Stimulated activated CD8-positive, alpha-beta memory T cell treated with anti-CD3 and anti-CD28 coated beads, Interleukin-7, amount 100 ng/mL, for 24 hours (primary cell): ENCODE results near the gene ADGRL1.

Experiments used
- DNase-seq: peaks from one replicate; pipeline ENCODE4 v3.0.0-alpha.2; 2020; ENCODE audit warnings: low read depth

The ADGRL1 gene

DNA sequence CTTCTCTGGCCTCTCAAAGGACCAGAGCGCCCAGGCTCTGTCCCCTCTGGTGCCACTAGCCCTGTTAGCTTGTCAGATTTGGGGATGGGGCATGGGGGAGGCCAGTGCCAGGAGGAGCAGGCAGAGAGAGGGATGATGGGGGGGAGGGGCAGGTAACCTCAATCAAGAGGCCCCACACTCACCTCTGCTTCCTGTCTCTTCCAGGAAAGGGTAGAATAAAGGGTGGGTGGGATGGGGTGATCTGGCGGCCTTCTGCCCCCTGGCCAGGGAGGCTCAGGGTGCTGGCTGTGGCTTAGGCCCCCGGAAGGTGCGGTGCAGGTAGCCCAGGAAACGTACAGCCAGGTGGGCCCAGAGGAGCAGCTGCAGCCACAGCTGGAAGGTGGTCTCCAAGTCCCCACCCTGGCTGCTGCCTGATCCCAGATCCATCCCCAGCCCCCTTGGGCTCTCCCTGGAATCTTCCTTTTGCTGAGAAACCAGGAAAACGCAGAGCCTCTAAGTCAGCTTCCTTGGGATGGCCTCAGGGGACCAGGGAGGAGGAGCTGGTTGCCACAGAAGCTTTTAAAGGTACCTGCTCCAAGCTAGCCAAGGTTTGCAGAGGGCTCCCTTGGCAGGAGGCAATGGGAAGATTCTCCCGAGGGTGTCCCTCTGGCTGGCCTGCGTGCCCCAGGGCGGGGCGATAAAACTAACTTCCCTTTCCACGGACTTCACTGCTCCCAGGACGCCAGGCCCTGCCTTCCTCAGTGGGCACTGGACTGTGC, 93.7 kb downstream of the ADGRL1 start:
- DNase-seq = no peak

DNA sequence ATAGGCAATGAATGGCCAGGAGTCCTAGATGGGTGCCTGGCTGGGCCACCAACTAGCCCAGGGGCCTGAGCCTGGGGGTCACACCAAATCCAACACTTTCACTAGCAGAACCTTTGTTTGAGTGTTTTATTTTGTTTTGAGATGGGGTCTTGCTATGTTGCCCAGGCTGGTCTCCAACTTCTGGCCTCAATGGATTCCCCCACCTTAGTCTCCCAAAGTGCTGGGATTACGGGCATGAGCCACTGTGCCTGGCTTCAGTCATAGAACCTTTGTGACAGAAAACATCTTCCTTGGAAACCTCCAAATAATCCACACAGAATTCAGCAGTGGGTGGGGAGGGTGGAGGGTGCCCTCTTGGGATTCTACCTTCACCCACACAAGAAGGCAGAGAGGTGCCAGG, 94.5 kb downstream of the ADGRL1 start:
- no peak for DNase-seq

DNA sequence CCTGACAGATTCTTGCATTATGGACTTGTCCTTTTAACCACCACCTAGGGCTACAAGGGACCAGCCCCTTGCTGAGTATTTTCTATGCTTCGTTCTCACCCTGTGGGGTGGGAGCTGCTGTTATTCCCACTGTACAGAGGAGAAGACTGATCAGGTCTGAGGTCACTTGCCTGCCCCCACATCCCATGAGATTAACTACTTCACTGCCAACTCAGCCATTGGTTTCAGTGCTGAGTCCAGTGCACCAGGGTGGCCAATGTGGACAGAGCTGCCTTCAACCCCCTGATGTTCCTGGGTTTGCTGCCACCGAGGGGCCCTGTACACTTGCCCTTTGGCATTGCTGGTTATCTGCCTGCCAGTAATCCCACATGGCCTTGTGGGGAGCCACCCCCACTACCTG, 95.3 kb downstream of the ADGRL1 start:
- no peak for DNase-seq

DNA sequence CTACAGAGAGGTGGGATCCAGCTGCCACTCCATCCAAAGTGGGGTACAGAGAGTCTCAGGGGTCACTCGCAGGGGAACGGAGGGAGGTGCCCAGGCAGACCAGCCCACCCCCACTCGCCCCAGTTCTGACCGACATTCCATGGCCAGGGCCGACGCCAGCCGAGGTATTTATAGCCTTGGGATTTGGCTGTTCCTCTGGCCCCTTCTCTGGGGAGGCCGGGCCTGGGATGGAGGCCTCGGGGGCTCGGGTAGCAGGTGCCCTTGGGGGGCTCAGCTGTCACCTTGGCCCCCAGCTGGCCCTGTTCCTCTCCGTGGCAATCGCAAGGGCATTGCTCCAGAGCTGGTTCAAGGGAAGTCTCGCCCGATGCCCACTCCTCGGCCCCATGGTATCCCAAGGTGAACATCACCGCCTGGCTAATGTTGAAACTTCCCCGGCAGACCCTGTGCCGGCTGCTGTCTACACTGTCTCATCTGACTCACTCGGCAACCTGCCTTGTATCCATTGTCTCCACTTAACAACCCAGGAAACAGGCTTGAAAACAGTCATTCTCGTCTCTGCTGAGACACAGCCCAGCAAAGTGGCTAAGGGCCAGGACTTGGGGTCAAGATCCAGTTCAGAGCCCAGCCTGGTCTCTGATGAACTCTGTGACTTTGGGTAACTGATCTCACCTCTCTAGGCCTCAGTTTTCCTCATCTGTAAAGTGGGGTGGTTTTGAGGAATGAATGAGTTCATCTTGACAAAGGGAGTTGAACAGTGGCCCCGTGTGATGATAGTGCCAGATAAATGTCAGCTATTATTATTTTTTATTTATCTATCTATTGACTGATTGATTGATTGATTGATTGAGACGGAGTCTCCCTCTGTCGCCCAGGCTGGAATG, 98.1 kb downstream of the ADGRL1 start:
- DNase-seq = no peak

DNA sequence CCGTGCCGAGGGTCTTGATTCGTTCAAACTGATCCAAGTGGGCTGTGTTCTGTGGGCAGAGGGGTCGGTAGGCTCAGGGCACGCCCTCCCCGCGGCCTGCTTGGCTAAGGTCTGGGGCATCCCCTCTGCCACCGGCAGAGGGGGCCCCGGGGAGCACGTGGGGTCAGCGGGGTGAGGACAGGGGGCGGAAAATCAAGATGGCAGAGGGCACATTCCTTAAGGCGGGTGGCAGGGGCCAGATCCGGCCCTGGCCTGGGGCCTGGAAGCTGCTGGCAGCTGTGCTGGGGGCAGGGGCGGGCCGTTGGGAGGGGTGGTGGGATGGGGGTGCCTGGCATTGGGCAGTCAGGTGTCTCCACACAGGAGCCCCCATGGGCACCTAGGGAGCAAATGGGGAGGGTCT, 99.1 kb downstream of the ADGRL1 start:
- no peak for DNase-seq

DNA sequence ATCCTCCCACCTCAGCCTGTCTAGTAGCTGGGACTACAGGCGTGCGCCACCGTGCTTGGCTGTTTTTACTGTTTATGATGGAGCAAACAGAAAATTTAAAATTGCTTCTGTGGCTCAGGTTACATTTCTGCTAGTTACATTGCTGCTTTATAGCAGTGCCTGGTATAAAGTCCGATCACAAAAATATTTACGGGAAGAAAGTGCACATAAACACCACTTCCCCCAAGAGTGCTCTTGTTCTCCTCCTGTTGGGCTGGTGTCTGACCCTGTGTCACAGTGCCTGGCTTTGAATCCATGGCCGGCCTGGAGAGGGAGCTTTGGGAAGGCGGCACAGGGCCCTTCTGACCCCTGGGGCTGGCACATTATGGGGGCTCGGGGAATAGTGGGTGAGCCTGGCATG, 100.3 kb downstream of the ADGRL1 start:
- DNase-seq = no peak

DNA sequence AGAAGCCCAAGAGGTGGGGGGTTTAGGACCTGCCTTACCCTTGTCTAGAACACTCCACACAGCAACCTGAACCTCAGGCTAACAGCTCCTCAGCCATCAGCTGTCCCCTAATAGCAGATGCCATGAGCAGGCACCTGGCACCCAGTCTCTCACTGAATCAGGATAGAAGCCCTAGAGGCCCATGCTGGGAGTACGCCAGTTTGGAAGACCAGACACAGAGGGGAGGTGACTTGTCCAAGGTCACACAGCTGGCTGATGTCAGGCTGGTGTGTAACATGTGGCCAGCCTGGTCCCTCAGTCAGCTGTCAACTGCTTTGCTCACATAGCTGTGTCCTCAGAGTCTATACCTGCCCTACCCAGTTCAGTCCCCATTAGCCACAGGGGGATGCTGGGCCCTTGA, 102.7 kb downstream of the ADGRL1 start:
- no peak for DNase-seq

DNA sequence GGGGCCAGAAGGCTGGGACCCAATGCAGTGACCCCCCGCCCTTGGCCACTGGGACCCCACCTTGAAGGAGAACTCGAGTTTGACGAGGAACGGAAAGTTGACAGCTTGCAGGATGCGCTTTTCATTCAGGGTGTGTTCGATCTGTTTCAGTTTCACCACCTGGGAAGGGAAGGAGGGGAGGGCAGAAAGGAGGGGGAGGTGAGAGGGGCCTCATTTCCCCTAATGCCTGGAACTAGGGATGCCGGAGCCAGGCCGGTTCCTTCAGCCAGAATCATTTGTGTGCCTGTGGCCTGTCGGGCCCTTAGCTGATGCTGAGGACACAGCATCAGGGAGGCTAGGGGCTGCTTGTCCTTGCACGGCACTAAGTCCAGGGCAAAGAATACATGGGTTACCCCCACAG, 103.2 kb downstream of the ADGRL1 start:
- DNase-seq = no peak

DNA sequence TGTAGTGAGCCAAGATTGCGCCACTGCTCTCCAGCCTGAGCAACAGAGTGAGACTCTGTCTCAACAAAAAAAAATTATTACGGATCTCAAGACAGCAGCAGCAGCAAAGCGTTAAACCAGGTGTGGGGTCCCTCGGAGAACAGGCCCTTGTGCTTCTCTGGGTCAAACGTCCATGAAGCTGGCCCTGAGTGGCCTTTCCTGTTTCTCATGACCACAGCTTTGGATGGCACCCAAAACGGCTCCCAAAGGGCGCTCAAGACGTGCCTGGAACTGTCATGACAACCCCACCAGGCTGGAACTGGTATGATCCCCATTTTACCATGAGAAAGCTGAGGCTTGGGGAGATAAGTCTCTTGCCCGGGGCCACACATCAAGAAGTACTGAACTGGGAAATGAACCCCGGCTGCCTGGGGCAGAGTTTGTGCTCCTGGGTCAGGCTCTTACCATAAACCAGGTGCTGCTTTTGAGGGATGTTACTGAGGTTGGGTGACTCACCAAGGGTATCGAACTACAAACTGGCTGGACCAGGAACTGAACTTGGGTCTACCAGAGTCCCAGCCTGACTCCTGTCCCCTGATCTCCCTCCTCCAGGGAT, 103.8 kb downstream of the ADGRL1 start:
- DNase-seq = no peak

DNA sequence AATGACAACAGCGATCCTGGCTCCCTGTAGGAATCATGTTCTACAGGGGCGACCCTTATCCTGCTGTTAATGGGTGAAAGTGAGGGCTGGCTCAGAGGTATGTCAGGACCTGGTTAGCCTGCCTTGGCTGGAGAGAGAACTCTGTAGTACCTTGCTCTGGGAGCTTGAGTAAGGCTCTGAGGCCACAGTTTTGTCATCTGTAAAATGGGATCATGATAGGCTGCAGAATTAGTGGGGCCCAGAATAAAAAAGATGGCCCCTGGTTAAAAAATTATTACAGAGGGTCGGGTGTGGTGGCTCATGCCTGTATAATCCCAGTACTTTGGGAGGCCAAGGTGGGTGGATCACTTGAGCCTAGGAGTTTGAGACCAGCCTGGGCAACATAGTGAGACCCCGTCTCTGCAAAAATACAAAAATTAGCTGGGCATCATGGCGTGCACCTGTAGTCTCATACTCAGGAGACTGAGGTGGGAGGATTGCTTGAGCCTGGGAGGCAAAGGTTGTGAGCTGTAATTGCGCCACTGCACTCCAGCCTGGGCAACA, 104.9 kb downstream of the ADGRL1 start:
- DNase-seq = no peak
